IPS DF 6.9 (cell line): ENCODE results near the gene NFATC2.
"Not testable (repeated sequence)": the region's sequence is repeated elsewhere in the genome, so short reads cannot be mapped to it uniquely, and the experiment has no call there.

Experiments
- DNase-seq: peaks from one replicate; pipeline ENCODE4 v3.0.0-alpha.2; 2013; ENCODE audit warnings: low read depth, low spot score
- H3K27ac ChIP-seq: one replicate; pipeline ENCODE4 v1.5.1; 2013; ENCODE audit warnings: low read length, control low read depth
- H3K27me3 ChIP-seq: 2 replicates; pipeline ENCODE4 v1.6.1; 2013; ENCODE audit warnings: mild to moderate bottlenecking, low read length; ENCODE audit not compliant: control insufficient read depth, insufficient read depth
- H3K36me3 ChIP-seq: 2 replicates; pipeline ENCODE4 v1.6.1; 2013; ENCODE audit warnings: low read length; ENCODE audit not compliant: control insufficient read depth, insufficient read depth
- H3K4me1 ChIP-seq: 2 replicates; pipeline ENCODE4 v1.6.1; 2013; ENCODE audit warnings: low read length; ENCODE audit not compliant: control insufficient read depth, insufficient read depth
- H3K4me3 ChIP-seq: 2 replicates; pipeline ENCODE4 v1.5.1; 2013; ENCODE audit warnings: mild to moderate bottlenecking, low read length
- H3K9me3 ChIP-seq: 2 replicates; pipeline ENCODE4 v1.6.1; 2013; ENCODE audit warnings: low read length, inconsistent platforms; ENCODE audit not compliant: control insufficient read depth, insufficient read depth
- WGBS: extraction: QIAGEN DNeasy Blood & Tissue Kit; methylation state at CpG from one replicate; pipeline ENCODE4 v1.1.7; 2013; ENCODE audit warnings: mixed read lengths, missing lambda C conversion rate; ENCODE audit not compliant: insufficient read length, insufficient coverage; 5-methylcytosine and 5-hydroxymethylcytosine counted together

NFATC2 gene

DNA sequence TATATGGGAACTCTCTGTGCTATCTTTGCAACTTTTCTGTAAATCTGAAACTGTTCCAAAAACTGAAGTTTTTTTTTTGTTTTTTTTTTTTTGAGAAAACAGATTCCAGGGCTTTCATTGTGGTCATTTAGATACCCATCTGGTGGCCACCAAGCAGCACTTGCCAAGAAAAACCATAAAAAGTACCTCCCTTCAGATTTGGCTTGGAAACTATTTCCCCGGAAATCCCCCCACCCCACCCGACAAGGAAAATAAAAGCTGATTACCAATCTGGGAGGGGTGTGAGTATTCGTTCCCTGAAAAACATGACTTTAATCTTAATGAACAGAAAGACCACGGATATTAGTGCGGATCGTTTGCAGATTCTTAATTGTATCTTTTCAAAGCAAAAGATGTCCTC, 1.9 kb downstream of the NFATC2 start:
- H3K4me3 ChIP-seq = no peak overlapping the region
- peaks cover 13% of the 10 kb centered on the region for H3K27me3 ChIP-seq
- no peaks in the 10 kb centered on the region for H3K36me3 ChIP-seq
- WGBS = no CpG with 5 or more reads among the region's 6 CpGs
- no peak overlapping the region for H3K27ac ChIP-seq
- H3K4me1 ChIP-seq = peaks cover 6% of the 10 kb centered on the region; the same call in 1 of the 2 replicates
- H3K9me3 ChIP-seq = no peaks in the 10 kb centered on the region
- no peak for DNase-seq

DNA sequence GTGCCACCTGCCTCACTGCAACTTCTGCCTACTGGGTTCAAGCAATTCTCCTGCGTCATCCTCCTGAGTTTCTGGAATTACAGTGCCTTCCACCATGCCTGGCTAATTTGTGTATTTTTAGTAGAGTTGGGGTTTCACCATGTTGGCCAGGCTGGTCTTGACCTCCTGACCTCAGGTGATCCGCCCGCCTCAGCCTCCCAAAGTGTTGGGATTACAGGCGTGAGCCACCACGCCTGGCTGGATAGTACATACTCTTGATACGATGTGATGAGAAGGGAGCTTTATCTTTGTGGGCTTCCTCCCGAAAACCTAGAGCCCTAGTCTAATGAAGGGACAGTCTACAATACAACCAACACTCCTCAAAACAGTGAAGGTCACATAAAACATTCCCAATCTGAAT, 2.4 kb downstream of the NFATC2 start:
- H3K9me3 ChIP-seq, H3K27ac ChIP-seq, H3K36me3 ChIP-seq, H3K4me1 ChIP-seq, DNase-seq, H3K4me3 ChIP-seq: not testable (repeated sequence)
- WGBS = no CpG with 5 or more reads among the region's 7 CpGs
- peaks cover 13% of the 10 kb centered on the region for H3K27me3 ChIP-seq

DNA sequence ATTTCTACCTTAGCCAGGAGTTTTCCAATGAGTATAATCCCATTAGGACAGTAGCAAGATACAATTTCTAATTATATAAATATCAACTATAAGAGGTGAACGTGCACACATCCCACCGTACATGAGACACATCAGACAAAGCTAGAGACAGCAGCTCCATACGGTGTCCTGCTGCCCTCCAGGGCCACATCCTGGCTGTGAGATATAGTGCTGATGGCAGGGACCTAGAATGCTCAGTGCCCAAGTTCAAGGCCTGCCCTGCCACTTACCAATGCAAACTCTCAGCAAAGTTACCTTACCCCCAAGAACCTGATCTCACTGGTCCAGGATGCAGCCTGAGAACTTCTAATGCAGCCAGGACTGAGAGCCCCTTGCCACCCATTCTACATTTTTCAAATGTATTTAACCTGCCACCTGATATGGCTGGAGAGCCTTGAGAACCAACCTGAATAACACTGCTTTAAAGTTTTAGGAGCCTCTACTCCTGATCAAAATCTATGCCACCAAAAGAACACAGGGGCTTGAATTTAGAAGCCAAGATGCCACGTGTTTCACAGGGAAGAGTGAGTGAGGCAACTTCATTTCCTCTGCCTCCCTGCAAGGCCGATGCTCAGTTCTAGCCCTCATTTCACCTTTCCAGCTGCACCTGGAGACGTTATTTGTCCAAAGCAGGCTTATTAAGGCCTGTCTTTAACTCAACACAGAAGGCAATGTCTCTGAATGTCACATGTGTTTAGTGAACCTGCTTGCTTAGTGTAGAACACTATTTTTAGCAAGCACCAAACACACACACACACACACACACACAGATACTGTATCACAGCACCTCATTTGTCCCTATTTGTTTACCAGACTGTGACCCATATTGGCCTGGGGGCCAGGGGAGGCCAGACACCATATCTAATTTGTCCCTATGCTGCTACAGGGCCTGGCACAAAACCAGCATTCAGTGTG, 6.1 kb downstream of the NFATC2 start:
- H3K4me1 ChIP-seq = no peaks in the 10 kb centered on the region
- no peaks in the 10 kb centered on the region for H3K36me3 ChIP-seq
- no peak for DNase-seq
- no peak overlapping the region for H3K27ac ChIP-seq
- no peak overlapping the region for H3K4me3 ChIP-seq
- H3K27me3 ChIP-seq = no peaks in the 10 kb centered on the region
- no CpG with 5 or more reads among the region's 6 CpGs for WGBS
- no peaks in the 10 kb centered on the region for H3K9me3 ChIP-seq

DNA sequence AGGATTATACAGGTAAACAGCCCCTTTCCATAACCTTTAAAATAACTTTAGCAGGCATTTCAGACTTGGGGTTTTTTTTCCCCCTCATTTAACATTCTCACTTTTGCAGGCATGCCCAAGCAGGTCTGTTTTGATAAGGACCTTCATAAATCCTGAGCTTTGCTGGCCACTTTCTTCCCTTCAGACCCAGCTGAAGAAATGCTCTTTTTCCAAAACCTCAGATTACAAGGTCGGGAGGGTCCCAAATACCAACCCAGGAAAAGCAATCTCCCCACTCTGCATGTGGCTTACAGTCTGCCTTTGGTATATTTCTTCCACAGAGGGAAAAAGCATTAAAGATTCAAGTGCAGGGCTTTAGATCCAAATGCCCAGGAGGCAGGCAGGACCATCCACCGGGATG, 6.8 kb downstream of the NFATC2 start:
- H3K27ac ChIP-seq = no peak overlapping the region
- no peaks in the 10 kb centered on the region for H3K9me3 ChIP-seq
- DNase-seq = no peak
- WGBS = no CpG with 5 or more reads among the region's 2 CpGs
- H3K36me3 ChIP-seq = no peaks in the 10 kb centered on the region
- no peaks in the 10 kb centered on the region for H3K27me3 ChIP-seq
- H3K4me3 ChIP-seq = no peak overlapping the region
- no peaks in the 10 kb centered on the region for H3K4me1 ChIP-seq

DNA sequence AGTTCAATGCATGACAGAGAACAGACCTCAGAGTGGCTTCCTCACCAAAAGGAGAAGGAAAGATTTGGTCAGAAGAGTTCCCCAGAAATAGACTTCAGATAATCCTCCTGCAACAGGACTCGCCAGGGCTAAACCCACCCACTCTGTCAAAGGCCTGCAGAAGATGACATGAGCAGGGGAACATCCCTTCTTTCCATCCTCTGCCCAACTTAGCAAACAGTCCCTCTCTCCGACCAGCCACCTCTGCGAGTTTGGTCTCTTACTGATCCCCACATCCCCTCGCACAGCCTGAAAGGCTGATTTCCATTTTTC, 7.5 kb downstream of the NFATC2 start:
- H3K4me1 ChIP-seq = no peaks in the 10 kb centered on the region
- no peak overlapping the region for H3K27ac ChIP-seq

DNA sequence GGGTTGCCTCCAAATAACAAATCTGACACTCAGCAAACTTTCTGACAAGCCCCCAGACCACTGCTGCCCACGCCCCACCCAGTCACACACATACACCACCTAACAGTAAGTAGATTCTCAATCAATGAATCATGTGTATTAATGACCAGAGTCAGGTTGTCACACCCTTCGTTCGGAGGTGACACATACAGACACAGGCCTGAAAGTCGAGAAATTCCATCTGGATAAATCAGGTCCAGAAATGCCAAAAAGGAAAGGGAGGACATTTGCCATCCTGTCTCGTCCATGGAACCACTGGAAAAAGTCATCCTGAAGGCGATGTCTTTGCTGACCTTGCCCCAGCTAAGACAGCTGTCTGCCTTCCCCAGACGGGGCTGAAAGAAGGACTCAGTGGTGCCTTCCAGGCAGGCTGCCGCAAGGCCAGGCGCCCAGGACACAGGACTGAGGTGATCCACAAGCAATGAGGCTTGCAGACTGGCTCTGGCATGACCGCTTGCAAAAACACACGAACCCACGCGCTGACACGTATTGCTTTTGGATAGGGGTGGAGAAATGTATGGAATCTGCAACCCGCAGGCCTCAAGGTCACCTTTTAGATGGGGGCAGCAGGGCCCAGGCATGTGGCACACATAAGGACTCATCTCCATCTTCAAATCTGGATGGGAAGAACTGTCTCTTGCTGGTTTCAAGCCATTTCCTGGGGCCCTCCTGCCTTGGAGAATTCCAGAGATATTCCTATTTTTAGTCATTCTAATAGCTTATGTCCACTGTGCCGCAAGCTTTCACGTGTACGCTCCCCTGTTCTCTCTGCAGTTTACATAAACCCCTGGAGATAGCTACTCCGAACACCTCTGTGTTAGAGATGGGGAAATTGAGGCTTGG, 9.0 kb downstream of the NFATC2 start:
- H3K36me3 ChIP-seq = no peaks in the 10 kb centered on the region
- H3K27ac ChIP-seq = no peak overlapping the region
- H3K4me1 ChIP-seq = no peaks in the 10 kb centered on the region
- DNase-seq = no peak
- no CpG with 5 or more reads among the region's 19 CpGs for WGBS
- H3K27me3 ChIP-seq = no peaks in the 10 kb centered on the region
- no peaks in the 10 kb centered on the region for H3K9me3 ChIP-seq
- no peak overlapping the region for H3K4me3 ChIP-seq

More for the DNA sequence above, 7.5 kb downstream of the NFATC2 start:
- Histone ChIP-seq H3K27me3 (no peaks in the 10 kb centered on the region), H3K4me3 (no peak overlapping the region), H3K9me3 (no peaks in the 10 kb centered on the region), H3K36me3 (no peaks in the 10 kb centered on the region)
- no peak for DNase-seq
- WGBS = no CpG with 5 or more reads among the region's 4 CpGs

DNA sequence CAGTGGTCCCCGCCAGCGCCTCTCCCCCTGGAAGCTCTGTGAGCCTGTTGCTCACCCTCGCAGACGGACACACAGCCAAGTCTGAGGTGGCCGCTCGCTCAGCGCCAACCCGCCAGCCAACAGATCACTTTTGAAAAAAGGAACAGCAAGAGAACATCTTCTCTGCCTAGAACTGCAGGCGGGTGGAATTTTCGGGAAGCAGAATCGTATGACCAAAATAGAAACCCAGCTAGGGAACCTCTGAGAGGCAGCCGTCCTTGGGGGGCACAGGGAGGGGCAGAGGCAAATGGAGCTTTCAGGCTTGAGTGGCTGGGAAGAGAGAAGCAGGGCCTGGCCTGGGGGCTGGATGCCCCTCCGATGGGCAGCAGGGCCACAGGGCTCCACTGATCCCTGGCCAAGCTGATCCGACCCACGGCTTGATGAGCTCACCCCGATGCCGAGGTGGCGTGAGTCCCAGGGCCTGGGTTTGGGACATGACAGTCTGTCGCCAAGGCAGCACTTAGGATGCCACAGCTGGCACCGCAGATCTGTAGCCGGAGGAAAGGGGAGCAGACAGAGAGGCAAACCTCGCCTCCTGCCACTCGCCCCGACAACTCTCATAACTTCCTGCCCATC, 9.8 kb downstream of the NFATC2 start:
- H3K27me3 ChIP-seq = no peaks in the 10 kb centered on the region
- H3K4me1 ChIP-seq = no peaks in the 10 kb centered on the region
- H3K36me3 ChIP-seq = no peaks in the 10 kb centered on the region
- WGBS = no CpG with 5 or more reads among the region's 24 CpGs
- no peak for DNase-seq
- no peak overlapping the region for H3K4me3 ChIP-seq
- H3K27ac ChIP-seq = no peak overlapping the region
- no peaks in the 10 kb centered on the region for H3K9me3 ChIP-seq

DNA sequence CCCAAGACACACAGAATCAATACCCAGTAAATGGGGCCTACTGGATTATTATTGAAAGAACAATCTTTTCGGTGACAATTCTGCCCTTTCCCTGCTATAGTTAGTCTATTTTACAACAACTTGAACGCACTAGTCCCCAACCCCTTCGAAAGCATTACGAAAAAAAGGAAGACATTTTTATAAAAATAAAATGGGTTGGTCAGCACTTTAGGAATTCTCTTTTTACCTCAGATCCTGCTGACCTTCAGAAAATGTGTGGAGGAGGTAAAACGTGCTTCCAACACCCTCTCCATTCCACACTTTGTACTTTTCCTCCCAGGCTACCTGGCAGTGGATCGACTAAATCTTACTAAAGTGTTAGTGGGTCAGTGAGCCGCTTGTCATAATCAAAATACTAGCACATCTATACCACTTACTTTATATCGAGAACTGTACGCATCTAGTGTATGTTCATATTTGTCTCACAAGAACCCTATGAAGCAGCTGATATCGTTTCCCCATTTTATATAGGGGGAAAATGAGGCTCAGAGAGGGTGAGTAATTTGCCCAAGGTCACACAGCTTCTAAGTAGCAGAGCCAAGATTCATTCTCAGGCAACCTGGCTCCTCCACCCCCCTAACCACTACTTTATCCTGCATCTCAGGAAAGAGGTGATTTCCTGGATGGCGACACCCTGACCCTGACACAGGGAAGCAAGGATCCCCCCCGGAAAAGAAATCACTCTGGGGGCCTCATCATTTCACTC, 10.6 kb downstream of the NFATC2 start:
- Histone ChIP-seq H3K4me3 (no peak overlapping the region), H3K36me3 (no peaks in the 10 kb centered on the region), H3K27me3 (no peaks in the 10 kb centered on the region), H3K4me1 (no peaks in the 10 kb centered on the region), H3K9me3 (no peaks in the 10 kb centered on the region), H3K27ac (no peak overlapping the region)
- no CpG with 5 or more reads among the region's 12 CpGs for WGBS
- no peak for DNase-seq

DNA sequence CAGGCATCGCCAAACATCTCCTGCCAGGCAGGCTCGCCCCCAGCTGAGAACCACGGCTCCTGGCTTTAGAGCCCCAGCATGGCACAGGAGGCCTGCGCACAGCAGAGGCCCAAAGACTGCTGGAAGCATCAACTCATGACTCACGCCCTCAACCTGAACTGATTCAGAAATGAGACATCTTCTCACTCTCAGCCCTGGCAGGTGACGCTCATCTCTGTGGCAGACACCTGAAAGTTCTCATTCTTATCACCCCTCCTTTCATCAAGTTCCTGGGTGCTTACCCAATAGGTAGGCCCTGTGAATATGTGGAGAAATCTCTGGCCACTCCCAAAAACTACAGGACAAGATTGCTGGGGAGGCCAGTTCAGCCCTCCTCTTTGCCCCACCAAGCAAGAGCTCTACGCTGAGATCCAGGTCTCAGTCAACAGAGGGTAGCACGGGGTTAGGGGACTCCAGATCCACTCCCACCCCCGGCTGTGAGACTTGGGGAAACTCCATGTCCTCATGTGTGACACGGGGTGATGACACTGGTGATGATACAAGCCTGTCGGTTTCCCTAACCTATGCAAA, 11.3 kb downstream of the NFATC2 start:
- H3K9me3 ChIP-seq = no peaks in the 10 kb centered on the region

More for the DNA sequence above, 11.3 kb downstream of the NFATC2 start:
- no CpG with 5 or more reads among the region's 11 CpGs for WGBS
- Histone ChIP-seq H3K27me3 (no peaks in the 10 kb centered on the region), H3K4me1 (no peaks in the 10 kb centered on the region), H3K4me3 (no peak overlapping the region), H3K36me3 (no peaks in the 10 kb centered on the region), H3K27ac (no peak overlapping the region)
- no peak for DNase-seq
